GM21619 (cell line): Measurements from ENCODE around the gene EVA1A.

Experiments used
- ATAC-seq: cut with Tn5 transposase; IDR thresholded peaks from one replicate; pipeline ENCODE4 v1.9.1; 2021; ENCODE audit not compliant: unreplicated experiment

EVA1A gene

DNA sequence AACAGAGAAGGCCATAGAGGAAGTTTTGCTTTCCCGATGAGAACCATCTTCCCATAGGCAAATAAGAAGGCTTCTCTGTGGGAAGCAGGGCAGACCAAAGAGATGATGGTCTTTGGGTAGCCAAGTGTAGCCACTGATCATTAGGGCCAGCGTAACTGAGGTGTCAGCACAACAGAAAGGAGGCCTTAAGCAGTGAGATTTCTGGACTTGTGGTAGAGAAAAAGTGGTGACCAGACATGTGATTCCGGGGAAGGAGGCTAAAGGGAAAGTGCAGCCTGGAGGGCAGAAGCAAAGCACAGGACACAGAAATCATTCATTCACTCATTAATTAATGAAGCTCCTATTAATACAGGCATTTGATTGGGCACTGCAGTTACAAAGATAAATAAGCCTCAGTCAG, 15.4 kb downstream of the EVA1A start:
- no peak for ATAC-seq

DNA sequence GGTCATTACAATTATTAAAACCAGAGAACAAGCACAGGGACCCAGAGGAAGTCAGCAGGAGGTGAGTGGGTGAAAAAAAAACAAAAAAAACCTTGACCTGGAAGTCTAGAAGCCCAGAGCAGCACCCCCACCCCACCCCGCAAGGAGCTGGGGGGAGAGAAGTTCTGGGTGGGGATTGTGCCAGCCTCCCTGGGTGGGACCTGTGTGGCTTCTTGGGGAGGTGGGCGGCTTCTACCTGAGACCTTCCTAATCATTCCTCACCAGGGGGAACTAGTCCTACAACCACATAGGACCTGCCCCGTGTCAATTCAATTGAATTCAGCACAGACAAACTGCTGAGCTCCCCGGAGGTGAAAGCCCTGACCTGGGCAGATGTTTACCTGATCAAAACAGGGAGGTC, 17.3 kb downstream of the EVA1A start:
- ATAC-seq: no peak

DNA sequence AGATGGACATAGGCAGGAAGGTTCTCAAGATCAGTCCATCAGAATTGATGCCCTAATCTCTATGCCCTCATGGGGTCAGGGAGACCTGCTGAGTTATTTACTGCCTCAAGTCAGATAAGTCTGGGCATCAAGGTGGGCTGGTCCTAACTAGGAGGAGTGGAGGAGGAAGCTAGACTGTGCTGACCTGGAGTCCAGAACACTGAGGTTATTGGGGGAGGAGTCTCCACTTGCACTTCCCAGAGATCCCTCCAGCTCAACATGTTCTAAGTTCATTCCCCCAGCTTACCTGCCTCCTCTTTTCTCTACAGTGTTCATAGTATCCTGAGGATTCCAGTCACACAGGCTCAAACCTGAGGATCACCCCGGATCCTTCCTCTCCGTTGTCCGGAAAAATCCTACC, 19.3 kb downstream of the EVA1A start:
- no peak for ATAC-seq

DNA sequence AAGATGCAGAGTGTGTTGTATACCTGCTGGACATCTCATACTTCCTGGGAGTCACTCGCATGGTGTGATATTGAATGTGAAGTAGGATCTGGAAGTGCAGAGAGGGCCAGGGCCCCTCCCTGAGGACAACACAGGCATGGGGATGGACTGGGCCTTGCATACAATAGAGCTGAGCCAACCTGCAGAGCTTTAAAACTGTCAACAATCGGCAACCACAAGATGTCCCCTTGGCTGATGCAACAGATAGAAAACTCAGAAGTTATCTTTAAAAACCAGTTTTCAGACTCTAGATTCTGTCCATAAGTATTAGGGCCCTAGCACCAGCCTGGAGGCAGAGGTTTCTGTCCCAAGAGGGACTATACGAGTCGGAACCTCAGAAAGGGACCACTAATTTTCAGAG, 19.7 kb downstream of the EVA1A start:
- no peak for ATAC-seq

DNA sequence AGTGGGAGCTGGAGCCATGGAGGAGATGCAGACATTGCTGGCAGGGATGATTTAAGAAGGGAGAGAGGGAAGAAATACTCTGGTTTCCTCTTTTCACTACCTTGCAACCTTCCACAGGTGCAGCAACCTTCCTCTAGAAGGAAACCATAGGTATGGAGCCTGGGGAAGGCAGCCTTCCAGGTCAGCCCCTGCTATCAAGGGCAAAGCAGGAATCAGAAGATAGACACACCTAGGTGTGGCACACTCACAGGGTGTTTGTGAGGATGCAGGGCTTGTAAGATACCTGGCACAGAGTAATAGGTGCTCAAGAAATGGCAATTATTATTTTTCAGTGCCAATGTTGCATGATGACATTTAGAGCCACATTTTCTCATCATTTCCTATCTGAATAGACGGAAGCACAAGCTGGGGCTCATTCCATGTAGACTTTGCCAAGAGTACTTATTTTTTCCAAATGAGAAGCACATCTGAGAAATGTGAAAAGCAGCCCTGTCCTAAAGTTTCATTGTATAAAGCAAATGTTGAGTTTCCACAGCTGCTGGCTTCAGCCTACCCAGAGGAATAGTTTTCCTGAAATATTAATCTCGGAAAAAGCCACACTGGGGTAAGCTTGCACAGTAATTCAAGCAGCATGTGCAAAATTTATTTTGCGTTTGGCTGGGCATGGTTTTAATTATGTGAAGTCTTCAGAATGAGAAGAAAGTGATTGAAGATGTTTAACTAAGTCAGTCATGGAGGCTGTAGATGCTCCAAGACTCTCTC, 20.6 kb downstream of the EVA1A start:
- ATAC-seq: no peak

DNA sequence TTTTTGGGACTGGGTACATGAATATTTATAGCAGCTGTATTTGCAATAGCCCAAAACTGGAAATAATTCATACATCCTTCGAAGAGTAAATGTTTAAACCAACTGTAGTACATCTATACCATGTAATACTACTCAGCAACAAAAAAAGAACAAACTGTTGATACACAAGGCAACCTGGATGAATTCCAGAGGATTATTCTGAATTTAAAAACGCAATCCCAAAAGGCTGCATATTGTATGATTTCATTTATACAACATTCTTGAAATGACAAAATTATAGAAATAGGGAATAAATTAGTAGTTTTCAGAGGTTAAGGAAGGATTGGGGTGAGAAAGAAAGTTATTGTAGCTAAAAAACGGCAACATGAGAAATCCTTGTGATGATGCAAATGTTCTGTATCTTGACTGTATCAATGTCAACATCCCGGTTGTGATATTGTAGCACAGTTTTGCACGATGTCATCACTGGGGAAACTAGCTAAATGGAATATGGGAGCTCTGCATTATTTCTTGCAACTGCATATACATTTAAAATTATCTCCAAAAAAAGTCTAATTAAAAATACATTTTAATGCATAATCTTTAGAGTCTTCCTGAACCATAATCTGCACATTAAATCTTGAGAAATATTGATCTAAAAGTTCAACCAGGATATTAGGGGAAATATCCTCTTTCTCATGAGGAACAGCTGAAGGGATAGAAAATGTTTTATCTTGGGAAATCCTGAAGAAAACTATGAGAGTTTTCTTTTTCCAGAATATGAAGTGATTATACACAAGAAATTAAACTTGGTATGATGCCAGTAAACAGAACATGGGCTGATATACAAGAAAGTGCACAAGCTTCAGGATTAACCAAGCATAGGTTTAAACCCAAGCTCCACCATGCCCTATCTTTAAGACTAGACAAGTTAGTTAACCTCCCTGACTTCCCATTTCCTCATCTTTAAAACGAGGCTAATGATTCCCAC, 21.9 kb downstream of the EVA1A start:
- no peak for ATAC-seq

DNA sequence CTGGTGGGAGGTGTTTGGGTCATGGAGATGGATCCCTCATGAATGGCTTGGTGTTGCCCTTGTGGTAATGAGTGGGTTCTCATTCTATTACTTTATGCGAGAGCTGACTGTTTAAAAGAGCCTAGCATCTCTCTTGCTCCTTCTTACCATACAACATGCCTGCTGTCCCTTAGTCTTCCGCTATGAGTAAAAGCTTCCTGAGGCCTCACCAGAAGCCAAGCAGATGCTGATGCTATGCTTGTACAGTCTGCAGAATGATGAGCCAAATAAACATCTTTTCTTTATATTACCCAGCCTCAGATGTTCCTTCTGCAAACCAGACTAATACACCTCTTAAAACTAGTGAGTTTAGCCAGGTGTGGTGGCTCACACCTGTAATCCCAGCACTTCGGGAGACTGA, 23.1 kb downstream of the EVA1A start:
- ATAC-seq: no peak

DNA sequence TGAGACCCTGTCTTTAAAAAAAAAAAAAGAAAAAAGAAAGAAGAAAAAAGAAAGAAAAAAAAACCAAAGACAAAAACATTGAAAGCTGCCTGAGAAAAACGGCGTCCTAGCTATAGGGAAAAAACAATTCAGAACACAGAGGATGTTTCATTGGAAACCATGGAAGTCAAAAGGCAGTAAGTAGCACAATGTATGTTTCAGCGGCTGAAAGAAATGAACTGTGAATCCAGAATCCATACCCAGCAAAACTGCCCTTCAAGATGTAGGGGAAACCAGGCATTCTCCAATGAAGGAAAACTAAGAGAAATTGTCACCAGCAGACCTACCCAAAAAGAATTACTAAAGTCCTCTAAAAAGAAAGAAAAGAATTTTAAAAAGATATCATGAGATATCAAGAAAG, 27.6 kb downstream of the EVA1A start:
- no peak for ATAC-seq

DNA sequence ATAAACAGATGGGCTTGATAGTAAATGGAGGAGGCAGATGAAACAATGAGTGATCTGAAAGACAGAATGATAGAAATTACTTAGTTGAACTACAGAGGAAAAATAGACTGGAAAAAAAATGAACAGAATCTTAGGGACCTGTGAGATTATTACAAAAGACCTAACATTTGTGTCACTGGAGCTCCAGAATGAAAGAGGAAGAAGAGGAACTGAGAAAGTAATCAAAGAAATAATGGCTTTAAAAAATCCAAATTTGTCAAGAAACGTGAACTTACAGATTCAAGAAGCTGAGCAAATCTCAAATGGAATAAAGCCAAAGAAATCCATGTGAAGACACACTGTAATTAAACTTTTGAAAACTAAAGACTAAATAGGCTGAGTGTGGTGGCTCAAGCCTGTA, 28.3 kb downstream of the EVA1A start:
- ATAC-seq: no peak

DNA sequence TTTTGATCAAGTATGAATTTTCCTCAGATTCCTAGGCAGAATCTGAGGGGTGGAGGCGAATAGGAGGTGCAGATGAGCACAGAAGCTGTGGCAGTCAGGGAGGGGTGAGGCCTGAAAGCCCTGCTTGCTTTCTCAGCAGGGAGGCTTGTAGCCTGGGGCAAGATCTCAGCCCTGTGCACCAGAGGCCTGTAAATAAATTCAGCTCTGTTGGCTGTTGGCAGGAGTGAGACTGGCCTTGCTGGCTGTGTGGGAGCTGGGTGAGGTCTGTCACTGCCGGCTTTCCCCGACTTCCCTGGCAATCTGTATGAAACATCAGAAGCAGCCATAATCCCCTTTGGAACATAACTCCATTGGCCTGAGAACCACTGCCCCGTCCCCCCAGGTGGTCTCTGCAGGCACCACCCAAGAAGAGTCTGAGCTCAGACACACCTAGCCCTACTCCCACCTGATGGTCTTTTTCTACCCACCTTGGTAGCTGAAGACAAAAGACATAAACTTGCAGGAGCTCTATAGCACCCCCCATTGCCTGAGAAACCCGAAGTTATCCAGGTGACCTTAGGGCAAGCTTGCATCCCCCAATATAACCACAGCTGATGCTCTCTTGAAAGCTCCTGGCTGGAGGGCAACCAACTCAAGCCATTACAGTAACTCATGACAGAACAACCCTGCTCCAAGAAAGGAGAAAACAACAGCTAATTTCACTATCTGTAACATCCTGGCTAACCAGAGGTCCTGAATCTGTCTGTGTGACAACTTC, 32.3 kb downstream of the EVA1A start:
- no peak for ATAC-seq

DNA sequence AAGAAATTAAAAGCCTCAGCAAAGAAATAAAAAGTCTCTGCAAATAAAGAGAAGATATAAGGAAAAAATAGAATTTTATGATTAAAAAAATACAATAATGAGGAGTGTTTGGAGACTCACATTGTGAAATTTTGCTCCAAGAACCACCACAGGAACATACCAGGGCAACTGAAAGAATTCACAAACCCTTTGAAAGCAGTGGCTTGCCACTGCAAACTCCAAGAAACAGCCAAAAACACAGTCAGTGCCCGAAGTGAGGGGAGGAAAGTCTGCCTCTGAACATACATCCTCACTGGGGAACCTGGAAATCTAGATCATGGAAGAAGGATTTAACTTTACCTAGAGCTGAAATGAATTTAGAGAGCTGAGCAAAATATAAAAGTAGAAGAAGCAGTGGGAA, 33.1 kb downstream of the EVA1A start:
- no peak for ATAC-seq

DNA sequence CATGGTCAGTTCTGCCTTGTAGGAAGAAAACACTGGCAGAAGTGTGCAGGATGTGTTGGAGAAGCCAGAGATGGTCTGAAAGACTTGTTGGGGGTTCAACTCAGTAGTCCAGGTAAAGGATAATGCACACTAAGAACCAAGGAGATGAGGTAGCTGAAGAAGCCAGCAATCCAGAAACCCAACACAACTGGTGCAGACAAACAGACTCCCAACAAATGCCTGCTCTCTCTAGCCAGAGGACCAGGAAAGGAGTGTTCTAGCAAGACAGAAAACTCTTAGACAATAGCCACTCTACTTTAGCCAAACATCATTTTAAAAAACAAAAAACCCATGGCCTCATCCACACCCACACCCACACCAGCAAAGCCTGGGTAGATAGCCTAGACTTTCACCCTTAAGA, 33.9 kb downstream of the EVA1A start:
- ATAC-seq: no peak

DNA sequence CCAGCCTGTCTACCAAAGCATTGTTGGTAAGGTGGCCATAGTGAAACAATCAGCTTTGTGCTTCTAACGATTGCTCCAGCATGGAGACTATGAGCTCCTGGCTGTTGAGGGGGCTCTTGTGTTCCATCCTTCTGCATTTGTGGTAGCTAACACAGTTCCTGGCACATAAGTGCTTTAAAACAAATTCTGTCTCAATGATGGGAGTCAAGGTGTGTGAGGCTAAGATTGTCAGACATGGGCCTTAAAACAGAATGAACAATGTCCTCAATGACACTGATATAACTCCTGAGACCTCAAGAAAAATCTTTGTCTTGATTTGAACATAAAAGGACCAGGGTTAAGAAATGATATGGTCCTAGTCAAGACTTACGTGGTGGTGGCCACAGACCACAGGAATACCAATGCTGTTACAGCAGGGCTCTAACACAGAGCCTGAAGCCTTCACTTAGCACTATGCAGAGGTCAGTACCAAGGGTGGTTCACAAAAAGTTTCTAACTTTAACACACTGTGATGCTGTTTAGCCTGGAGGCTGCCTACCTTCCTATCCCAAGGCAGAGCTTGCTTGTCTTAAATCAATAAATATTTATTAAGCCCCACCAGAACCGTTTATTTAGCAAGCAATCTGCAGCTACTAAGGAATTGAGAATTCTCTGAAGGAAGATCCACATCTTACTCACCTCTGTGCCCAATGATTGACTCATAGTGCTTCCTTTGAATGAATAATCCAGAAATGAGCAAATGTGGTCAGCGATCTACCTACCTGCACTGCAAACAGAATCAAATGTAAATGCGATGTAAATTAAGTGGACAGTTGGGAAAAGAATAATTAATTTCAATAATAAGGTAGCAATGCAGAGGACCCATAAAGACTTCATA, 35.1 kb downstream of the EVA1A start:
- ATAC-seq: no peak

DNA sequence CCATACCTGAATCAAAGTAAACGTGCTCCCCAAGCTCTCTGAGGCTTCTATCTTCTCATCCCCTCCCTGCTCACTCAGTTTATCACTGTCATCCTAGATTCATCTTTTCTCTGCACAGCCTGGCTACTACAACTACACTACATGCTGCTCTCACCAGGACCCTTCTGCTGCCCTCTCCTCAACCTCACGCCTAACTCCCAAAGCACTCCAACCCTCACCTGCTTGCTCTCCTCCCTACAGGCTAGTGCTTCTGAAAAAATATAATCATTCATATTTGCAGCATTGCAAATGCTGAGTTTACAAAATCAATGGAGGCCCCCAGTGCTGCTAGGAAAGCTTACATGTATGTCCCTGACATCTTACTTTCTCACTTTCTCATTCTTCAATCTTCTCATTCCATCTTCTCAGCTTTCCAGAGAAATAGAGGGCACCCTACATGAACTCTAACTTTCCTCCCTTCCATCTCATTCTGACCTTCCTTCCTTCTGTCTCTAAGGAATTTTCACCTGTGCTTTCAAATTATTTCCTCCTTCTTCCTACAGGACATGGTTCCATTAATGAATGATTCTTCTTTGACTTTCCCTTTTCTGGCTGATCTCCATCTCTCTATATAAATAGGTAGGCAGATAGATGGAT, 36.3 kb downstream of the EVA1A start:
- ATAC-seq: no peak

DNA sequence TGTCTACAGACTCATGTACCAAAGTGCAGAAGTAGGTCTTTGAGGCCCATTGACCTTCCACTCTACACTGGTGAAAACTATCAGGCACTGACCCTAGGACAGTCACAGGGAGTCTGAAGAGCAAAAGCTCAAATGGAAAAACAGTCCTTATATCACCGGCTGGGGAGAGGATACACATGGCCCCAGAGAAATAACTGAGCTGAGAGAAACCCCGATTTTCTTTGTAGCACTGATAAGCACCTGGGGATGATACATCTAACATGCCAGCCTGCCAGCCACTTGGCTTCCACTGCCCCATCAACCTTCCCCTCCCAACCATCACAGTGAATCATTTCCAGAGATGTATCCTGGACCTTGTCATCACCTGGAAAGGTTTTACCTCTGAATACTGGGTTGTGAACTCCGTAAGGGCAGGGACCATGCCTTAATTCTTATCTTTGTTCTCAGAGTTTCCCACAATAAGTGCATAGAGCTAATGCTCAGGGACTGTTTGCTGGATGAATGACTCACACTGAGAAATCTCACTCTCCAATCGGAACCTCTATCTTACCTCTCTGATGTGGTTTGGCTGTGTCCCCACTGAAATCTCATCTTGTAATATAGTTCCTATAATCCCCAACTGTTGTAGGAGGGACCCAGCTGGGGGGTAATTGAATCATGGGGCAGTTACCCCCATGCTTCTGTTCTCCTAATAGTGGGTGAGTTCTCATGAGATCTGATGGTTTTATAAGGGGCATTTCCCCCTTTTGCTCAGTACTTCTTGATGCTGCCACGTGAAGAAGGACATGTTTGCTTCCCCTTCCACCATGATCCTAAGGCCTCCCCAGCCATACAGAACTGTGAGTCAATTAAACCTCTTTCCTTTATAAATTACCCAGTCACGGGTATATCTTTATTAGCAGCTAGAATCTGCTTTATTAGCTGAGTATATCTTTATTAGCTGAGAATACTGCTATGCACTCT, 37.1 kb downstream of the EVA1A start:
- ATAC-seq: peak; percentile 81

DNA sequence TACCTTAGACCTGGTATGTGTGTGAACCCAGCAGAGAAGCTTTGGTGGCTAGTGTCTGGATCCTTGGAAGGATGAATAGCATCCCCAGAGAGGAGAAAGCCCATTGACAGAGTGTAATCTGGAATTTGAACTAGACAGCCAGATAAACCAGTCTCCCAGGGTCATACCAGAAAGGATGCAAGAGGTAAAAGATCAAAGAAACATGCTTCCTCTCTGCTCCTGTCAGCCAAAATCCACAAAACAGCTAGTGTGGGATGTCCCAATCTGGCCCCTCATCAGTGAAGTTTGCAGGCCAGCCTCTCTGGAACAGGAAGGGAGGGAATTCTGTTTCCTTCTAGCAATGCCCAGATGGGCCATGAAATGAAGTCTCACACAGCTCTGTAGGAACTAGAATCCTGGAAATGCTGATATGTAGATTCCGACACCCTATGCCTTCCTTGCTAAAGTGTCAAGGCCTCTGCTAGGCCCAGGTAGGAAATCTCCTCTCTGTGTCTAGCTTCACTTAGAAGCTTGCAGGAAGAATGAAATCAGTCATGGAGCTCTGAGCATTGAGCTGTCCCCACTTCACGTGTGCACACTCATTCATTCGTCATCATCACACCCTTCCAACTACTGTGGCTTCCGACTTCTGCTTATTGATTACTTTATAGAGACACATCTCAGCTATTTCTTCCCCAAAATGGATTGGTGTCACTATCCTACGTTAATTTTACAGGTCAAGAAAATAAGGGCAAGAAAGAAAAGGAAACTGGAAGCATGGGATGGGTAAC, 38.0 kb downstream of the EVA1A start:
- ATAC-seq: no peak

DNA sequence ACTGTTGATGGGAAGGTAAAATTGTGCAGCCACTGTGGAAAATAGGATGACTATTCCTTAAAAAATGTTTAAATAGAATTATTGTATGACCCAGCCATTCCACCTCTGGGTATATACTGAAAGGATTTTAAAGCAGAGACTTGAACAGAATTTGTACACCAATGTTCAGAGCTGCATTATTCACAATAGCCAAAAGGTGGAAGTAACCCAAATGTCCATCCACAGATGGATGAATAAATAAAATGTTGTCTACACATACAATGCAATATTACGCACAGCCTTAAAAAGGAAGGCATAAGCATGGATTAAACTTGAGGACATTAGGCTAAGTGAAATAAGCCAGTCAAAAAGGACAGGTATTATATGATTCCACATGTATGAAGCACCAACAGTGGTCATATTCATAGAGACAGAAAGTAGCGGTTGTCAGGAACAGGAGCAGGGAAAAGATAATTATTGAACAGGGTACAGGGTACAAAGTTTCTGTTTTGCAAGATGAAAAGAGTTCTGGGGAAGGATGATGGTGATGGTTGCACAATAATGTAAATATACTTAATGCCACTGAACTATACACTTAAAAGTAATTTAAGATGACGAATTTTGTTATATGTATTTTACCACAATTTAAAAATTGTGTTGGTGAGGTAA, 39.4 kb downstream of the EVA1A start:
- no peak for ATAC-seq

DNA sequence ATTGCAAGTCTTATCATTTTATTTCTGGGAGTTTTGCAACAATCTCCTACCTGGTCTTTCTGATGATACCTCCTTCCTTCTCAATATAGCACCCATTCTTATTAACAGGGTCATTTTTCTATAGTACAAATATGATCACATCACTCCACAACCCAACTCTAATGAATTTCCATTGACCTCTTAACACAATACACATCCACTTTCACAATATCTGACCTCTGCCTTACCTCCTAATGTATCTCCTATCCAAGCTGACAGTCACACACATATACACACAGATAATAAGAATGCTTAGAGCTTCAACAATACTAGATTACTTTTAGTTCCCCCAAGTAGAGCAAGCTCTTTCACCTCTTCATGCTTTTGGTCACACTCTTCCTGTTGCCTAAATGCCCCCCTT, 40.9 kb downstream of the EVA1A start:
- no peak for ATAC-seq
